LNCAP (cell line): Measurements from ENCODE around the gene NAV1.

Experiments
- CTCF ChIP-seq: fragments of 450-650 bp; IDR thresholded peaks from 2 replicates; pipeline ENCODE4 v1.5.1; 2017; ENCODE audit warnings: mild to moderate bottlenecking

Gene NAV1

GRCh38 chr1:201568859-201569294 is 29.9 kb downstream of the NAV1 start:
- TF ChIP-seq CTCF, result no peak

- TF ChIP-seq CTCF, result no peak
Observed at GRCh38 chr1:201570181-201570885, 31.4 kb downstream of the NAV1 start.

DNA sequence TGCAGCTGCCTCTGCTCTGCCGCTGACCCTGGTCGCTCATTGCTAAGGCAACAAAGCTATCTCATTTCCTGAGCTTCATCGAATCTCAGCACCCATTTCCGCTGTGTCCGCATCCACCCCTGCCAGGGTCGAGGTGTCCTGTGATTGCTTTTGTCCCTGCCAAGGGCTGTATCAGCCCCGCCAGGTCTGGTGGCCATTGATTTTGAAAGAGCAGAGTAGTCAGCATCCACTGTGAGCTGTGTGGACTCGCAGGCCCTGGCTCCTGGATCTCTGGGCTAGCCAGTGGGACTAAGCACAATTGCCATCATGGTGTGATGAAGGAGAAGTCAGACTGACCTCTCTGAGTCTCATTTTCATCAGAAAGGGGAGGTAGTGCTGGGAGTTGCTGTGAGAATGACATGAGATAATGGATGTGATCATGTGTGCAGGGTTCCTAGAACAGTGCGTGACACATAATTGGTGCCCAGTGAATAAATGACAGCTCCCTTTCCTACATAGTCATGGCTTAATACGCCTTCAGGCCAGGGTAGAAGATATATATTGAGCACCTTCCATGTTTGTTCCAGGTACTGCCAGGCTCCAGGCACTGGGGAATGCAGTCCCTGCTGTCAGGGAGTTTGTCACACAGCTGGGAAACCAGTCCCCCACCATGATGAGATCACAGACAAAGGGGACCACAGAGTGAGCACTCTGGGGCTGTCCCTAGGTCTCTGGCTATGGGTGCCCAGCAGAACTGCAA is 32.1 kb downstream of the NAV1 start:
- no peak for TF ChIP-seq CTCF

GRCh38 chr1:201573030-201573429 is 34.1 kb downstream of the NAV1 start:
- TF ChIP-seq CTCF, result no peak

GRCh38 chr1:201573923-201574322 is 35.0 kb downstream of the NAV1 start:
- no peak for TF ChIP-seq CTCF

DNA sequence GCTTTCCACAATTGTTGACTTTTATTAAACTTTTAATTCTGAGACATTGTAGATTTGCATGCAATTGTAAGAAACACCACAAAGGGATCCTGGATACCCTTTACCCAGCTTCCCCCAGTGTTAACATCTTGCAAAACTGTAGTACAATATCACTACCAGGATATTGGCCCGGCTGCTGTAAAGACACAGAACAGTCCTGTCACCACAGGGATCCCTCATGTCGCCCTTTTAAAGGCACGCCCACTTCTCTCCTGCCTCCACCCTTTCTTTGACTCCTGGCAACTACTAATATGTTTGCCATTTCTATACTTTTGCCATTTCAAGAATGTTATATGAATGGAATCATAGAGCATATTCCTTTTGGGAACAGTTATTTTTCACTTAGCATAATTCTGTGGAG is 37.0 kb downstream of the NAV1 start:
- TF ChIP-seq CTCF, result no peak

DNA sequence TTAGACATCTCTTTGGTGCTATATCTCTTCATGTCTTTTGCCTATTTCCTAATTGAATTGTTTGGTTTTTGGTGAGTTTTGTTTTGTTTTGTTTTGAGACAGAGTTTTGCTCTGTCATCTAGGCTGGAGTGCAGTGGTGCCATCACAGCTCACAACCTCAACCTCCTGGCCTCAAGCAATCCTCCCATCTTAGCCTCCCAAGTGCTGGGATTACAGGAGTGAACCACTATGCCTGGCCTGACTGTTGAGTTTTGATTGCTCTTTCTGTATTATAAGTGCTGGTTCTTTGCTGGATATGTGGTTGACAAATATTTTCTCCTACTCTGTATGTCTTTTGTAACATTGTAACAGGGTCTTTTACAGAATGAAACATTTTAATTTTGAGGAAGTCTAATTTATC is 38.0 kb downstream of the NAV1 start:
- no peak for TF ChIP-seq CTCF
